Measurements from ENCODE around the gene SLC25A4.

Gene SLC25A4

DNA sequence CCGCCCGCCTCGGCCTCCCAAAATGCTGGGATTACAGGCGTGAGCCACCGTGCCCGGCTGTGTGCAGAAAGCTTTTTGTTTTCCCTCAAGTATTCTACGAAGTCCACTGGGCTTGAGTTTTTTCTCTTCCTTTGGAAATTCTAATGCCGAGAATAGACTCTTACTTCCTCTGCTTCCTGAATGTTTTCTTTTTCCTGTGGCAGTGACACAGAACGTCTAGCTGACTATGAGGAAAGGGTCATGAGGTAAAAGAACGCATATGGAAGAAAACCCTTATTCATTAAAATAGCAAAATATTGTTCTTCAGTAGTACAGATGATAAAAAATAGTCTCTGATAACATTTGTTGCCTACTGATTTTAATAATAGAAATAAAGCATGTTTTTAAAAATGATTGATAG lies 4.9 kb upstream of the SLC25A4 start:
- no peak overlapping the region for H3K27ac ChIP-seq
- TF ChIP-seq, protein P1, sequence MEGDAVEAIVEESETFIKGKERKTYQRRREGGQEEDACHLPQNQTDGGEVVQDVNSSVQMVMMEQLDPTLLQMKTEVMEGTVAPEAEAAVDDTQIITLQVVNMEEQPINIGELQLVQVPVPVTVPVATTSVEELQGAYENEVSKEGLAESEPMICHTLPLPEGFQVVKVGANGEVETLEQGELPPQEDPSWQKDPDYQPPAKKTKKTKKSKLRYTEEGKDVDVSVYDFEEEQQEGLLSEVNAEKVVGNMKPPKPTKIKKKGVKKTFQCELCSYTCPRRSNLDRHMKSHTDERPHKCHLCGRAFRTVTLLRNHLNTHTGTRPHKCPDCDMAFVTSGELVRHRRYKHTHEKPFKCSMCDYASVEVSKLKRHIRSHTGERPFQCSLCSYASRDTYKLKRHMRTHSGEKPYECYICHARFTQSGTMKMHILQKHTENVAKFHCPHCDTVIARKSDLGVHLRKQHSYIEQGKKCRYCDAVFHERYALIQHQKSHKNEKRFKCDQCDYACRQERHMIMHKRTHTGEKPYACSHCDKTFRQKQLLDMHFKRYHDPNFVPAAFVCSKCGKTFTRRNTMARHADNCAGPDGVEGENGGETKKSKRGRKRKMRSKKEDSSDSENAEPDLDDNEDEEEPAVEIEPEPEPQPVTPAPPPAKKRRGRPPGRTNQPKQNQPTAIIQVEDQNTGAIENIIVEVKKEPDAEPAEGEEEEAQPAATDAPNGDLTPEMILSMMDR (conservative IDR thresholded peaks at IDR 0.05) = no peak
- no peak for TF ChIP-seq ZFX (IDR thresholded peaks at IDR 0.05)

DNA sequence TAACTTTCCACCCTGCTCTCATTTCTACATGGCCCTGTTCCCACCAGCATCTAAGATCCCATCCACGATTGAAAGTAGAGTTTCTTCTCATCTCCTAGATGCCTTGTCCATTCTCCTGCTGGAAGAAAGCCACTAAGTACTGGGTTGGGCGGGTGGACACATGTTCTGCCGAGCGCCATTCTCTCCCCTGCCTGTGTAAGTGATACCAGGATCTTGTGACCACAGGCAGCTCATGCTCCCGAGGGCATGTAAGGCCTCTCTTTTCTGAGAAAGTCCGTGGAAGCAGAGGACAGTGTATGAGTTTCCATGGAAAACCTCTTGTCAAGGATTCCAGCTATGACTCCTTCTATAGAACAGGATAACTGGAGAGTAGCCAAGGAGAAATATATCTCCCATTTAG lies 3.3 kb upstream of the SLC25A4 start:
- no peak overlapping the region for H3K27ac ChIP-seq
- TF ChIP-seq, protein P1 (conservative IDR thresholded peaks at IDR 0.05) = no peak

- no peak overlapping the region for H3K27ac ChIP-seq
- no peak for TF ChIP-seq ZFX (IDR thresholded peaks at IDR 0.05)
- TF ChIP-seq, protein P1 (conservative IDR thresholded peaks at IDR 0.05) = no peak
These were observed 1.3 kb upstream of the SLC25A4 start for GRCh38 chr4:185141777-185142176.

DNA sequence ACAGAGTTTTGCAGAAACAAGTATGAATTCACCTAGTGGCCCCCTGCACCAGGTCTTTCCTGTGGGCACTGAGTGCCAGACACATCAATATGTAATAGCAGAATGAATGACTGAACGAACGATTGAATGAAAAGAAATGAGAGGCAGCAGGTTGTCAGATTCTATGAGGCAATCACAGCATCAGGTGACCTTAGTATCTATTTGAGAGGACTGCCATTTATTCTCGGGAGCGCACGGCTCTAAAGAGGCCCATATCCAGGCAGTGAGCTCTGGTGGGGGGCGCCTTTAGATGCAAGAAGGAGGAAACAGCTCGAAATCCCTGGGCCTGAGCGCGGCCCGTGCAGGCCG lies 528 bp upstream of the SLC25A4 start:
- peak overlapping the region; percentile 80 for H3K27ac ChIP-seq
- TF ChIP-seq, protein P1 (conservative IDR thresholded peaks at IDR 0.05) = no peak
- TF ChIP-seq ZFX (IDR thresholded peaks at IDR 0.05) = no peak

DNA sequence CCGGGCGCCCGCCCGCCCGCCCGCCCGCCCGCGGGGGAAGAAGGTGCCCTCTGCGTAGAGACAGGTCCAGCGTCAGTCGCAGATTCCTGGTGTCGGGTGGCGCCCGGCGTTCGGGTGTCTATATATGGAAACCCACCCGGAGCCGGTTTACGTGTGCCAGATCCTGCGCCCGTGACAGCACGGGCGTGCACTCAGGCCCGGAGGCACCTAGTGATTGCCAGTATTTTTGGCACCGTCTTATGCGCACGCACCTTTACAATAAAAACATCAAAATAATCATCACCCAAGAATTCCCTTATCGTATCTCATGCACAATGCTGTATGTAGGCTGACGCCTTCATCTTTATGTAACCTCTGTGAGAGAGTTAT lies 519 bp downstream of the SLC25A4 start:
- peak overlapping the region; percentile 80 for H3K27ac ChIP-seq
- TF ChIP-seq, protein P1 (conservative IDR thresholded peaks at IDR 0.05) = no peak
- no peak for TF ChIP-seq ZFX (IDR thresholded peaks at IDR 0.05)

DNA sequence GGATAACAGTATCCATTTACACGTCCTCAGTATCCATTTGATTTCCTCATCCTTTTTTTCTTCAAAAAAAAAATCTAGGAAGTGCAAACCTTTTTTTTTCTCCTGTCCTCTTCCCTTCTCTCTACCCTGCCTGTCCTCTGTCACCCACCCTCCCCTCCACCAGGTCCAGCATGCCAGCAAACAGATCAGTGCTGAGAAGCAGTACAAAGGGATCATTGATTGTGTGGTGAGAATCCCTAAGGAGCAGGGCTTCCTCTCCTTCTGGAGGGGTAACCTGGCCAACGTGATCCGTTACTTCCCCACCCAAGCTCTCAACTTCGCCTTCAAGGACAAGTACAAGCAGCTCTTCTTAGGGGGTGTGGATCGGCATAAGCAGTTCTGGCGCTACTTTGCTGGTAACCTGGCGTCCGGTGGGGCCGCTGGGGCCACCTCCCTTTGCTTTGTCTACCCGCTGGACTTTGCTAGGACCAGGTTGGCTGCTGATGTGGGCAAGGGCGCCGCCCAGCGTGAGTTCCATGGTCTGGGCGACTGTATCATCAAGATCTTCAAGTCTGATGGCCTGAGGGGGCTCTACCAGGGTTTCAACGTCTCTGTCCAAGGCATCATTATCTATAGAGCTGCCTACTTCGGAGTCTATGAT lies 1.7 kb downstream of the SLC25A4 start:
- H3K27ac ChIP-seq = no peak overlapping the region
- TF ChIP-seq, protein P1 (conservative IDR thresholded peaks at IDR 0.05) = no peak
- no peak for TF ChIP-seq ZFX (IDR thresholded peaks at IDR 0.05)

GRCh38 chr4:185145572-185145971 lies 2.5 kb downstream of the SLC25A4 start:
- no peak overlapping the region for H3K27ac ChIP-seq
- no peak for TF ChIP-seq ZFX (IDR thresholded peaks at IDR 0.05)
- TF ChIP-seq, protein P1 (conservative IDR thresholded peaks at IDR 0.05) = no peak

All from C4-2B (cell line).